Suprapubic skin (tissue), 4 donors: ENCODE data around the gene LILRA2. TPM values are rescaled to one million over a fixed set of nuclear protein-coding genes. Genes with fewer than 3 reads are reported as not detected.
"Not testable (repeated sequence)": the region's sequence is repeated elsewhere in the genome, so short reads cannot be mapped to it uniquely, and the experiment has no call there.

Source experiments
- DNase-seq, 2 donors: peaks; one replicate each; pipeline ENCODE4 v3.0.0-alpha.2; 2019; ENCODE audit warnings: low spot score in 2 of 2
- H3K27ac ChIP-seq: fragments of 200-600 bp; sonication (generic); one replicate; pipeline ENCODE4 v1.5.1; 2019
- H3K27me3 ChIP-seq: fragments of 200-600 bp; sonication (generic); one replicate; pipeline ENCODE4 v1.5.1; 2019
- H3K36me3 ChIP-seq: fragments of 200-600 bp; sonication (generic); one replicate; pipeline ENCODE4 v1.5.1; 2019
- H3K4me1 ChIP-seq: fragments of 200-600 bp; sonication (generic); one replicate; pipeline ENCODE4 v1.5.1; 2019
- H3K4me3 ChIP-seq: fragments of 200-600 bp; sonication (generic); one replicate; pipeline ENCODE4 v1.5.1; 2019; ENCODE audit warnings: mild to moderate bottlenecking
- H3K9me3 ChIP-seq: fragments of 200-600 bp; sonication (generic); one replicate; pipeline ENCODE4 v1.5.1; 2019
- CTCF ChIP-seq, 2 donors: fragments of 200-600 bp in 1 of 2; fragments of 450-650 bp in 1 of 2; sonication (generic) in 1 of 2; IDR thresholded peaks; one replicate each; pipeline ENCODE4 v1.5.1; 2016 to 2019; ENCODE audit warnings: antibody characterized with exemption in 2 of 2, mild to moderate bottlenecking in 1 of 2, moderate library complexity in 1 of 2
- EP300 ChIP-seq: sonication (generic); formaldehyde crosslinking; IDR thresholded peaks from one replicate; pipeline ENCODE4 v1.6.1; 2017; ENCODE audit warnings: antibody characterized with exemption
- POLR2A ChIP-seq, 2 donors: fragments of 450-650 bp; IDR thresholded peaks; one replicate each; pipeline ENCODE4 v1.6.1; 2017; ENCODE audit warnings: antibody characterized with exemption in 2 of 2, mild to moderate bottlenecking in 2 of 2, moderate library complexity in 2 of 2
- POLR2AphosphoS5 ChIP-seq, 3 donors: sonication (generic); formaldehyde crosslinking; IDR thresholded peaks; one replicate each; pipeline ENCODE4 v1.6.1; 2017; ENCODE audit warnings: antibody characterized with exemption in 3 of 3
- WGBS: methylation state at CpG from one replicate; pipeline ENCODE4 v1.1.5; 2018; 5-methylcytosine and 5-hydroxymethylcytosine counted together
- total RNA-seq, 4 donors: library from RNA; depleted of rRNA; stranded (reverse); fragments of >200 nt; gene quantifications; one replicate each; pipeline ENCODE4 v1.1.0, GENCODE V29; 2016

Gene LILRA2
- total RNA-seq, 4 donors from 2014 or later = 0.15 TPM; not detected in 3

- no CpG with 5 or more reads among the region's 5 CpGs for WGBS
- TF ChIP-seq EP300 (no peak), CTCF (IDR thresholded peaks at IDR 0.05) (no peak), POLR2AphosphoS5 (IDR thresholded peaks at IDR 0.05) (no peak), POLR2A (IDR thresholded peaks at IDR 0.05) (no peak)
- H3K4me1 ChIP-seq = no peaks in the 10 kb centered on the region
- no peak overlapping the region for H3K4me3 ChIP-seq
- DNase-seq = no peak
- no peaks in the 10 kb centered on the region for H3K9me3 ChIP-seq
- no peak overlapping the region for H3K27ac ChIP-seq
- H3K27me3 ChIP-seq = no peaks in the 10 kb centered on the region
- H3K36me3 ChIP-seq = no peaks in the 10 kb centered on the region
Measured at GRCh38 chr19:54594737-54595136, 21.1 kb downstream of the LILRA2 start.

DNA sequence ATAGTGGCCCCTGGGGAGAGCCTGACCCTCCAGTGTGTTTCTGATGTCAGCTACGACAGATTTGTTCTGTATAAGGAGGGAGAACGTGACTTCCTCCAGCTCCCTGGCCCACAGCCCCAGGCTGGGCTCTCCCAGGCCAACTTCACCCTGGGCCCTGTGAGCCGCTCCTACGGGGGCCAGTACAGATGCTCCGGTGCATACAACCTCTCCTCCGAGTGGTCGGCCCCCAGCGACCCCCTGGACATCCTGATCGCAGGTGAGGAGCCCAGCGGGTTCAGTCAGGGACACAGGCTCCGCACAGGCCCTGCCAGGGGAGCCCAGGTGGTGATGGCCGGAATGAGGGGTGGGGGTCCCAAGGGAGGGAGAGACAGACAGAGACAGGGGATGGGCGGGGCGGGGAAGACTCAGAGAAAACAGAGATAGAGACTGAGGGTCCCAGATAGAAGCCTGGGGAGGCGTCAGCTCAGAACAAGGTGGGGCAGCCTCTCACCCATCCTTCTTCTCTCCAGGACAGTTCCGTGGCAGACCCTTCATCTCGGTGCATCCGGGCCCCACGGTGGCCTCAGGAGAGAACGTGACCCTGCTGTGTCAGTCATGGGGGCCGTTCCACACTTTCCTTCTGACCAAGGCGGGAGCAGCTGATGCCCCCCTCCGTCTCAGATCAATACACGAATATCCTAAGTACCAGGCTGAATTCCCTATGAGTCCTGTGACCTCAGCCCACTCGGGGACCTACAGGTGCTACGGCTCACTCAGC, 22.3 kb downstream of the LILRA2 start:
- DNase-seq = peak in 1 of 2 donors; percentile 38
- 91% methylated on average over 18 of the region's 26 CpGs for WGBS

DNA sequence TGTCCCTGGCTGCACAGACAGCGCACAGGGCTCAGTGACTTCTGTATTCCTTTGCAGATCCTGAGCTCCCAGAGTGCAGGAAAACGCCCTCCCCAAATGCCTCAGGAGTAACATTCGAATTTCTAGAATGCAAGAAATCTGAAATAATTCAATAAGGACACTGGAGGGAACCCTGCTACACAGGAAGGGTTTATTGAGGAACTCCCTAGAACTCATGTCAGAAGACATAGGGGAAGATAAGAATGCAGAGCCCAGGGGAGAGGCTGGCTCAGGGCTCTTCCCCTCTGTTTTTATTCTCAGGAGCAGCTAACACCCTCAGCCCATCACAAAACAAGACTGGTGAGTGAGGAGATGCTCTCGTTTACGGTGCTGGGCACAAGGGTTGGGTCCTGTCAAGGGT, 26.6 kb downstream of the LILRA2 start:
- no peaks in the 10 kb centered on the region for H3K36me3 ChIP-seq
- 72% methylated on average over 5 of the region's 5 CpGs for WGBS
- DNase-seq = no peak
- H3K9me3 ChIP-seq = peaks cover 3% of the 10 kb centered on the region
- no peak overlapping the region for H3K27ac ChIP-seq
- TF ChIP-seq CTCF (IDR thresholded peaks at IDR 0.05) (no peak), POLR2A (IDR thresholded peaks at IDR 0.05) (no peak), EP300 (no peak), POLR2AphosphoS5 (IDR thresholded peaks at IDR 0.05) (no peak)
- no peaks in the 10 kb centered on the region for H3K4me1 ChIP-seq
- H3K27me3 ChIP-seq = no peaks in the 10 kb centered on the region
- no peak overlapping the region for H3K4me3 ChIP-seq

More for the DNA sequence above, 22.3 kb downstream of the LILRA2 start:
- not testable (repeated sequence) for H3K4me1 ChIP-seq, H3K4me3 ChIP-seq, H3K36me3 ChIP-seq, H3K27me3 ChIP-seq, H3K9me3 ChIP-seq, H3K27ac ChIP-seq

- TF ChIP-seq EP300 (no peak), POLR2A (IDR thresholded peaks at IDR 0.05) (no peak), CTCF (IDR thresholded peaks at IDR 0.05) (no peak), POLR2AphosphoS5 (IDR thresholded peaks at IDR 0.05) (no peak)
- no peaks in the 10 kb centered on the region for H3K4me1 ChIP-seq
- no peak for DNase-seq
- H3K27me3 ChIP-seq = peaks cover 7% of the 10 kb centered on the region
- H3K4me3 ChIP-seq = no peak overlapping the region
- no peaks in the 10 kb centered on the region for H3K36me3 ChIP-seq
- H3K27ac ChIP-seq = no peak overlapping the region
- 69% methylated on average over 4 of the region's 4 CpGs for WGBS
- peaks cover 23% of the 10 kb centered on the region for H3K9me3 ChIP-seq
Measured at GRCh38 chr19:54606230-54606629, 32.6 kb downstream of the LILRA2 start.

DNA sequence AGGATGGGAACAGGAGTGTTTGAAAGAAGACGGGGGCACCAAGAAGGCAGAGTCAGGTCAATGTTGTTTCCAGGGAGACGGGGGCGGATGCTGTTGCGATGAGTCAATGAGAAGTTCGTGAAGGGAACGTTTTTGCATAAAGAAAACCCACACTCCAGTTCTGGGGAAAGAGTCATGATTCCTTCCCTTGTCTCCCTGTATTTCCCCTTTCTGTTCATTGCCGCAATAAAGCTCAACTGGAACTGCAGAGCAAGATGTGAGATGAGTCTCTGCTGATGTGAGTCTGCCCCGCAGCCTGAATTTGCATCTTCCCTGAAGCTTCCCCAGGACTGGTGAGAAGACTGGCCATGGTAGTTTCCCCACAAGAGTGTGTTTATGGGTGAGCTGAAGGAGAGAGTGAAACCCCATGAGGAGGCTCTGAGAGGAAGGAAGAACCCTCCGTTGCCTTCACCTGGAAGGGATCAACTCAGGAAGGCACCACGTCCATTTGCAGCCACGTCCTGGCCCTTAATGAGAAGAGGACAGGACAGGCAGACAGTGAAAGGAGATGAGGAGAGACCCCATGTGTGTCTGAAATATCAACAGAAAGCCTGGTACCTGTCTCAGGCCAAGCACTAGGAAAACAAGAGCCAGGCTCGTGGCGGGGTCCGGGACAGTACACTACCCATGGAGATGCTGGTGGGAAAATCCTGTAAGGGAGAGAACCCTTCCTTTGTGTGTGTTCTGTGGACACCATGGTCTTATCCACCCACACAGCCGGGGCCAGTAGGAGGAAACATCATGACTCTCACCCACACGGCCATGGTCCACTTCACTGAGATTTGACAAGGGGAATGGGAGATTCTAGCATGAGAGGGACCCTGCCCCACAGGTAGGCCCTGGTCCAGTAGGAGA, 33.5 kb downstream of the LILRA2 start:
- no peak for DNase-seq
- Histone ChIP-seq H3K36me3 (no peaks in the 10 kb centered on the region), H3K27me3 (peaks cover 7% of the 10 kb centered on the region), H3K9me3 (peaks cover 28% of the 10 kb centered on the region), H3K27ac (no peak overlapping the region), H3K4me1 (no peaks in the 10 kb centered on the region), H3K4me3 (no peak overlapping the region)
- no peak for TF ChIP-seq EP300
- TF ChIP-seq CTCF (IDR thresholded peaks at IDR 0.05) = no peak
- TF ChIP-seq POLR2A (IDR thresholded peaks at IDR 0.05) = no peak
- TF ChIP-seq POLR2AphosphoS5 (IDR thresholded peaks at IDR 0.05) = no peak
- WGBS = 78% methylated on average over 16 of the region's 16 CpGs
